GM12875 (cell line): ENCODE results near the gene RNF31.
"Not testable (repeated sequence)": the region's sequence is repeated elsewhere in the genome, so short reads cannot be mapped to it uniquely, and the experiment has no call there.

Source experiments
- H3K4me3 ChIP-seq: one replicate; pipeline ENCODE4 v1.5.1; 2011; ENCODE audit warnings: low read depth, low read length, control low read depth
- CTCF ChIP-seq: IDR thresholded peaks from 2 replicates; pipeline ENCODE4 v1.5.1; 2011; ENCODE audit warnings: low read depth, mild to moderate bottlenecking, control low read depth, inconsistent platforms, low read length, moderate library complexity, borderline replicate concordance; ENCODE audit not compliant: insufficient read depth

The RNF31 gene

DNA sequence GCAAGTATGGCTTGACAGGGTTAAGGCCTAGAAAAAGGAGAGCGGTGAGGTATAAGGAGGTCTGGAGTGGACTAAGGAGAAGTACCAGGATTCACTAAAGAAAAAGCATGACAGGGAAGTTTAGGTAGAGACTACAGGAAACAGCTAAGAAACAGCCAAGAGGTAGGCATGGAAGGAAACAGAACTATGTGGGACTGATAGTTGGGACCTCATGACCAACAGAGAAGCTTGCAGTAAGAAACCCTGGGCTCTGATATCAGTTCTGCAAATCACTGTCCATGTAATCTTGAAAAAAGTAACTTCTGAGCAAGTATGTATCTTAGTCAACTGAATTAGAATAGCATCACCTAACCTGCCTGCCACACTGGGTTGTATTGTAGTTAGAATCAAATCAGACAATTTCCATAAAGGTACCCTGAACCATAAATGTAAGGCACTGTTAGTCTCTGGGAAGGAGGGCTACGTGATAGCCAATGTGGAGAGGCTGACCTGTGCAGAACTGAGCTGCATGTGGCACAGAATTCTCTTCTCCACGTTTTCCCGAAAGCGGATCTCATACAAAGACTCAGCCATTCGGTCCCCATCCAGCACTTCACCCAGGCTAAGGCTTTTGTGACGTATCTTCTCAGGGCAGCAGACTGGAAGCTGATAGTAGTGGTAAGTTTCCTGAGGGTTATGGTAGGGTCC lies 47.0 kb downstream of the RNF31 start:
- TF ChIP-seq CTCF, result no peak
- H3K4me3 ChIP-seq, result peak overlapping the region; percentile 70

GRCh38 chr14:24194873-24195185 lies 47.5 kb downstream of the RNF31 start:
- H3K4me3 ChIP-seq, result peak overlapping the region; percentile 70
- no peak for TF ChIP-seq CTCF

DNA sequence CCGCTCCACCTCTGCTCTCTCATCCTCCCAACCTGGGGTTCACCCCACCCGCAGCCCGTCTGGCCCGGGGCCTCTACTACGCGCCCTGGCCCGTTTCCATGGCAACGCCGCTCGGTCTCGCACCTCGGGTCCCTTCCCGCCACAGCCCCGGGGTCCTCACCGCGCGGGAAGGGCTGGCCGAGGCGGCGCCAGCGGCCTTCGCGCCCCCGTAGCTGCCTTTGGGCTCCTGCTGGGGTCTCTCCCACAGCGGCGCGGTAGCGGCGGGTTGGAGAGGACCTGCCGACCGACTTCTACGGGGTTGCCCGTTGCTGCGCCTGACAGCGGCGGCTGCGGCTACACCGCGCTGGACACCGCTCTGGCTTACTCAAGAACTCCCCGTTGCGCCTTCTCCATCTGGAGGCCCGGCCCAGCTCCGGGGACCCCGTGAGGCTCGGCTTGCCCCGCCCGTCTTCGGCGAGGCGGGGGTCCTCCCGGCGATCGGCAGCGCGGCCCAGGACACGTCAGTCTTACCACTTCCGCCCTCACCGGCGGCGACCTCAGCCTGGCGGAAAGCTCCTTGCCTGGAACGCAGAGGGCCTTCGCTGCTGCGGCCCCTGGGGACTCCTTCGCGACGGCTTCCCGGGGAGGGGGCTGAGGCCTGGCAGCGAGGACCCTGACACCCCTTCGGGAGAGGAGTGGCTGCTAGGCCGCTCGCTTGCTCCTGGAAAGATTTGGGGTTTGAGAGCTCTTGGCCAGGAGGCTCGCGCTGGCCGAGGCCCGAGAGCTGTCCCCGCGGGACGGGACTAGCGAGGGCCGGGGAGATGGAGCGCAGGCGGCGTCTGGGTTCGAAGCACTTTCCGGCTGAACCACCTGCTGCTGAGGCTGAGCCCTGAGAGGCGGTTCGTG lies 48.1 kb downstream of the RNF31 start, which contains the start of gene TM9SF1:
TSS of gene TM9SF1 (minus strand) at position 256 of the 885 bp plus-strand sequence. CDS start 422 bp downstream, outside the sequence.
- peak within 1 kb of the TSS; percentile 70 for H3K4me3 ChIP-seq
- TF ChIP-seq CTCF, result no peak

DNA sequence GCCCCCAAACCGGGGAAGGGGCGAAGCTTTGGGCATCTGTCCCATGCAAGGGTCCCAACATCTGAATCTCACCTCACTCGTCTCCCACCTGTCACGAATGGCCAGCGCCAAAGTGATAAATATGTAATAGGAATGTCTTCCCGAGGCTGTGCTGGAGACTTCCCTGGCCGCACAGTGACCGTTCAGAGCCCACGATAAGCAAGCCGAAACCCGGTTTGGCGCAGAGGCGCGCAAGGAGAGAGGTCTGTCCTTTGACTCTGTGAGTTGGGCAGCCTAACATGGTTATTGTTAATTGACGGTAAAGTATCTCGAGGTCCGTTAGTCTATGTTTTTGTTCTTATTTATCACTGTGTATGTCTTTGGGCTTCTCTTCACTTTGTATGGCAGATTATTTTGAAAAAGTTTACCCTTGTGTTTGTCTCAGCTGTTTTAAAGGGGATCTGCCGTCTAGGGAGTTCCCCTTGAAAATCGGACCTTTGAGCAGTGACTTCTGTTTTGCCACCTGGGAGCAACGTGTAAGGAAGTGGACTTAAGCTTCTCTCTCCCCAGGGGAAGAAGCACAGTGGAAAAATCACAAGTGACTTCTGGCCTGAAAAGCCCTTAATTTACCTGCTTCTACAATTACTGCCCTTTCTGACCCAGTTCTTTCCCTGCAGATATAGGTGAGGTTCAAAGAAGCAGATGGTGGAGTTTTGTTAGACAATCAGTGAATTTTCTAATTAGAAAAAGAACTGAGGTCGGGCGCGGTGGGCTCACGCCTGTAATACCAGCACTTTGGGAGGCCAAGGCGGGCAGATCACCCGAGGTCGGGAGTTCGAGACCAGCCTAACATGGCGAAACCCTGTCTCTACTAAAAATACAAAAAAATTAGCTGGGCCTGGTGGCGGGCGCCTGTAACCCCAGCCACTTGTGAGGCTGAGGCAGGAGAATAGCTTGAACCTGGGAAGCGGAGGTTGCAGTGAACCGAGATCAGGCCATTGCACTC lies 49.1 kb downstream of the RNF31 start:
- peak overlapping the region; percentile 70 for H3K4me3 ChIP-seq
- TF ChIP-seq CTCF, result no peak

DNA sequence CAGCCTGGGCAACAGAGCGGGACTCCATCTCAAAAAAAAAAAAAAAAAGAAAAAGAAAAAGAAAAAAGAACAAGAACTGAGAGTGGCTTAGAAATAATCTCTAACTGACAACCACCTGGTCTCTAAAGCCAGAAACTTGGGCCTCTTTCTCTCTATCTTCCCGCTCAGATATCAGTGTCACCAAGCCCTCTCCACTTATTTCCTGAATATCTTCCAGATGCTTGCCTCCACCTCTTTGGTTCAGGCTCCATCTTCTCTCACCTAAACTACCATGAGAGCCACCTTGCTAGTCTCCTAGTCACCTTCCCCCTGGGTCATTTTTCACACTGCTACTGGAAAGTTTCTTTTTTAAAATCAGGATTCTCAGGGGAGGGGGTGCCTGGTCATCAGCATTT lies 49.8 kb downstream of the RNF31 start:
- H3K4me3 ChIP-seq, result peak overlapping the region; percentile 70
- TF ChIP-seq CTCF, result no peak

- TF ChIP-seq CTCF, result no peak
These were observed 51.7 kb downstream of the RNF31 start for GRCh38 chr14:24198814-24199524.

DNA sequence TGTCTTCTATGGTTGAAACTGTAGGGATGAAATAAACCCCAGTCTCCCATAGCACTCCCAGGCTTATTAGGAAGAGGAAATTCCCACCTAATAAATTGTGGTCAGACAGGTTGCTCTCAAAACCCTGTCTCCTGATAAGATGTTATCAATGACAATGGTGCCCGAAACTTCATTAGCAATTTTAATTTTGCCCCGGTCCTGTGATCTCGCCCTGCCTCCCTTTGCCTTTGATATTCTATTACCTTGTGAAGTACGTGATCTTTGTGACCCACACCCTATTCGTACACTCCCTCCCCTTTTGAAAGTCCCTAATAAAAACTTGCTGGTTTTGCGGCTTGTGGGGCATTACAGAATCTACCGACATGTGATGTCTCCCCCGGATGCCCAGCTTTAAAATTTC lies 55.2 kb downstream of the RNF31 start:
- H3K4me3 ChIP-seq, result not testable (repeated sequence)

More at GRCh38 chr14:24198814-24199524, 51.7 kb downstream of the RNF31 start:
- H3K4me3 ChIP-seq, result no peak overlapping the region

DNA sequence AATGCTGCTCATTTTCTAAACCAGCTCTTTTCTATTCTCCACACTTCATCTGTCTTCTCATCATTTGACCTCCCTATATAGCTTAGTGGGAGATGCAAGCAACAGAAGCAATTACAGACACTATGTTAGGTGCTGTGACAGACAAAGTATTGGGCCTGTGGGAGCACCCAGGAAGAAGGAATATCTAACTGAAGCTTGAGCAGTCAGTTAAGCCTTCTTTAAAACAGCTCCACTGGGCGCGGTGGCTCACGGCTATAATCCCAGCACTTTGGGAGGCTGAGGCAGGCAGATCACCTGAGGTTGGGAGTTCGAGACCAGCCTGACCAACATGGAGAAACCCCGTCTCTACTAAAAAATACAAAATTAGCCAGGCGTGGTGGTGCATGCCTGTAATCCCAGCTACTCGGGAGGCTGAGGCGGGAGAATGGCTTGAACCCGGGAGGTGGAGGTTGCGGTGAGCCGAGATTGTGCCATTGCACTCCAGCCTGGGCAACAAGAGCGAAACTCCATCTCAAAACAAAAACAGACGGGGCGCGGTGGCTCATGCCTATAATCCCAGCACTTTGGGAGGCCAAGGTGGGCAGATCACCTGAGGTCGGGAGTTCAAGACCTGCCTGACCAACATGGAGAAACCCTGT lies 56.1 kb downstream of the RNF31 start:
- H3K4me3 ChIP-seq, result not testable (repeated sequence)
